ENCODE data around the gene HPX. TPM values are rescaled to one million over a fixed set of nuclear protein-coding genes. Genes with fewer than 3 reads are reported as not detected.
A peak's percentile ranks its signal among the peaks of the same experiment; 100 is the strongest.

The HPX gene
- total RNA-seq, 1 experiment from 2014 or later = not detected

GRCh38 chr11:6457581-6458320, 17.0 kb upstream of the HPX start:
- H3K9me3 ChIP-seq (ENCODE audit: low read length) = no peaks in the 10 kb centered on the region
- no peak for DNase-seq
- no peak overlapping the region for H3K4me3 ChIP-seq (ENCODE audit: low read length)
- no peaks in the 10 kb centered on the region for H3K27me3 ChIP-seq (ENCODE audit: low read length)
- no peaks in the 10 kb centered on the region for H3K36me3 ChIP-seq (ENCODE audit: insufficient read depth, low read length)
- H3K4me1 ChIP-seq (ENCODE audit: low read length) = peaks cover 16% of the 10 kb centered on the region
- no peak overlapping the region for H2AFZ ChIP-seq (ENCODE audit: low read length)
- no peak overlapping the region for H3K9ac ChIP-seq (ENCODE audit: low read length)
- H3K9me2 ChIP-seq (replicated peaks; ENCODE audit: insufficient read depth, low read length) = no peaks in the 10 kb centered on the region
- no peak overlapping the region for H3K4me2 ChIP-seq (ENCODE audit: low read depth, low read length, poor library complexity, severe bottlenecking)
- H4K20me1 ChIP-seq (ENCODE audit: insufficient read depth, low read depth, low read length) = no peaks in the 10 kb centered on the region
- no peaks in the 10 kb centered on the region for H3K79me2 ChIP-seq (ENCODE audit: low read length)
- H3K27ac ChIP-seq (ENCODE audit: low read length) = no peak overlapping the region

GRCh38 chr11:6456361-6457073, 15.7 kb upstream of the HPX start:
- no peak for DNase-seq
- Histone ChIP-seq H2AFZ (ENCODE audit: low read length) (no peak overlapping the region), H3K27me3 (ENCODE audit: low read length) (no peaks in the 10 kb centered on the region), H3K27ac (ENCODE audit: low read length) (no peak overlapping the region), H3K4me3 (ENCODE audit: low read length) (no peak overlapping the region), H3K36me3 (ENCODE audit: insufficient read depth, low read length) (no peaks in the 10 kb centered on the region), H3K4me2 (ENCODE audit: low read depth, low read length, poor library complexity, severe bottlenecking) (no peak overlapping the region), H3K79me2 (ENCODE audit: low read length) (no peaks in the 10 kb centered on the region), H4K20me1 (ENCODE audit: insufficient read depth, low read depth, low read length) (no peaks in the 10 kb centered on the region), H3K4me1 (ENCODE audit: low read length) (peaks cover 16% of the 10 kb centered on the region), H3K9me2 (replicated peaks; ENCODE audit: insufficient read depth, low read length) (no peaks in the 10 kb centered on the region), H3K9ac (ENCODE audit: low read length) (no peak overlapping the region), H3K9me3 (ENCODE audit: low read length) (no peaks in the 10 kb centered on the region)

GRCh38 chr11:6455070-6455469, 14.3 kb upstream of the HPX start:
- H3K9ac ChIP-seq (ENCODE audit: low read length) = no peak overlapping the region
- no peak overlapping the region for H3K27ac ChIP-seq (ENCODE audit: low read length)
- no peak overlapping the region for H3K4me2 ChIP-seq (ENCODE audit: low read depth, low read length, poor library complexity, severe bottlenecking)
- no peak overlapping the region for H3K4me3 ChIP-seq (ENCODE audit: low read length)
- no peaks in the 10 kb centered on the region for H3K36me3 ChIP-seq (ENCODE audit: insufficient read depth, low read length)
- no peak for DNase-seq
- no peaks in the 10 kb centered on the region for H4K20me1 ChIP-seq (ENCODE audit: insufficient read depth, low read depth, low read length)
- no peaks in the 10 kb centered on the region for H3K27me3 ChIP-seq (ENCODE audit: low read length)
- H3K4me1 ChIP-seq (ENCODE audit: low read length) = peaks cover 16% of the 10 kb centered on the region
- H3K9me2 ChIP-seq (replicated peaks; ENCODE audit: insufficient read depth, low read length) = no peaks in the 10 kb centered on the region
- H3K79me2 ChIP-seq (ENCODE audit: low read length) = no peaks in the 10 kb centered on the region
- no peak overlapping the region for H2AFZ ChIP-seq (ENCODE audit: low read length)
- H3K9me3 ChIP-seq (ENCODE audit: low read length) = no peaks in the 10 kb centered on the region

GRCh38 chr11:6453152-6453551, 12.4 kb upstream of the HPX start:
- Histone ChIP-seq H3K4me1 (ENCODE audit: low read length) (peaks cover 6% of the 10 kb centered on the region), H3K4me3 (ENCODE audit: low read length) (no peak overlapping the region), H3K9me3 (ENCODE audit: low read length) (no peaks in the 10 kb centered on the region), H4K20me1 (ENCODE audit: insufficient read depth, low read depth, low read length) (no peaks in the 10 kb centered on the region), H3K9me2 (replicated peaks; ENCODE audit: insufficient read depth, low read length) (no peaks in the 10 kb centered on the region), H2AFZ (ENCODE audit: low read length) (no peak overlapping the region), H3K27ac (ENCODE audit: low read length) (no peak overlapping the region), H3K4me2 (ENCODE audit: low read depth, low read length, poor library complexity, severe bottlenecking) (no peak overlapping the region), H3K79me2 (ENCODE audit: low read length) (no peaks in the 10 kb centered on the region), H3K9ac (ENCODE audit: low read length) (no peak overlapping the region), H3K36me3 (ENCODE audit: insufficient read depth, low read length) (no peaks in the 10 kb centered on the region), H3K27me3 (ENCODE audit: low read length) (no peaks in the 10 kb centered on the region)
- no peak for DNase-seq

- no peak for DNase-seq
- H3K9me3 ChIP-seq (ENCODE audit: low read length) = no peaks in the 10 kb centered on the region
- no peak overlapping the region for H2AFZ ChIP-seq (ENCODE audit: low read length)
- H3K9ac ChIP-seq (ENCODE audit: low read length) = no peak overlapping the region
- H3K27me3 ChIP-seq (ENCODE audit: low read length) = no peaks in the 10 kb centered on the region
- H3K27ac ChIP-seq (ENCODE audit: low read length) = no peak overlapping the region
- H3K4me3 ChIP-seq (ENCODE audit: low read length) = no peak overlapping the region
- no peaks in the 10 kb centered on the region for H3K36me3 ChIP-seq (ENCODE audit: insufficient read depth, low read length)
- H4K20me1 ChIP-seq (ENCODE audit: insufficient read depth, low read depth, low read length) = no peaks in the 10 kb centered on the region
- no peaks in the 10 kb centered on the region for H3K9me2 ChIP-seq (replicated peaks; ENCODE audit: insufficient read depth, low read length)
- H3K4me1 ChIP-seq (ENCODE audit: low read length) = peaks cover 6% of the 10 kb centered on the region
- no peak overlapping the region for H3K4me2 ChIP-seq (ENCODE audit: low read depth, low read length, poor library complexity, severe bottlenecking)
- no peaks in the 10 kb centered on the region for H3K79me2 ChIP-seq (ENCODE audit: low read length)
Measured at GRCh38 chr11:6452219-6452618, 11.4 kb upstream of the HPX start.

- no peaks in the 10 kb centered on the region for H3K9me2 ChIP-seq (replicated peaks; ENCODE audit: insufficient read depth, low read length)
- H3K79me2 ChIP-seq (ENCODE audit: low read length) = no peaks in the 10 kb centered on the region
- H3K27ac ChIP-seq (ENCODE audit: low read length) = no peak overlapping the region
- H3K9ac ChIP-seq (ENCODE audit: low read length) = no peak overlapping the region
- H3K36me3 ChIP-seq (ENCODE audit: insufficient read depth, low read length) = no peaks in the 10 kb centered on the region
- no peaks in the 10 kb centered on the region for H3K27me3 ChIP-seq (ENCODE audit: low read length)
- H3K4me1 ChIP-seq (ENCODE audit: low read length) = no peaks in the 10 kb centered on the region
- H4K20me1 ChIP-seq (ENCODE audit: insufficient read depth, low read depth, low read length) = no peaks in the 10 kb centered on the region
- no peak overlapping the region for H3K4me2 ChIP-seq (ENCODE audit: low read depth, low read length, poor library complexity, severe bottlenecking)
- no peak for DNase-seq
- no peak overlapping the region for H2AFZ ChIP-seq (ENCODE audit: low read length)
- no peak overlapping the region for H3K4me3 ChIP-seq (ENCODE audit: low read length)
- H3K9me3 ChIP-seq (ENCODE audit: low read length) = no peaks in the 10 kb centered on the region
Measured at GRCh38 chr11:6448574-6448973, 7.8 kb upstream of the HPX start.

- Histone ChIP-seq H4K20me1 (ENCODE audit: insufficient read depth, low read depth, low read length) (no peaks in the 10 kb centered on the region), H3K4me2 (ENCODE audit: low read depth, low read length, poor library complexity, severe bottlenecking) (no peak overlapping the region), H3K36me3 (ENCODE audit: insufficient read depth, low read length) (no peaks in the 10 kb centered on the region), H3K27ac (ENCODE audit: low read length) (no peak overlapping the region), H3K9me3 (ENCODE audit: low read length) (no peaks in the 10 kb centered on the region), H3K9ac (ENCODE audit: low read length) (no peak overlapping the region), H3K4me3 (ENCODE audit: low read length) (no peak overlapping the region), H3K4me1 (ENCODE audit: low read length) (no peaks in the 10 kb centered on the region), H3K9me2 (replicated peaks; ENCODE audit: insufficient read depth, low read length) (no peaks in the 10 kb centered on the region), H3K79me2 (ENCODE audit: low read length) (no peaks in the 10 kb centered on the region), H3K27me3 (ENCODE audit: low read length) (no peaks in the 10 kb centered on the region), H2AFZ (ENCODE audit: low read length) (no peak overlapping the region)
- peak; percentile 76 for DNase-seq
Measured at GRCh38 chr11:6443269-6444003, 2.6 kb upstream of the HPX start.

- no peak overlapping the region for H2AFZ ChIP-seq (ENCODE audit: low read length)
- no peak overlapping the region for H3K9ac ChIP-seq (ENCODE audit: low read length)
- no peaks in the 10 kb centered on the region for H3K27me3 ChIP-seq (ENCODE audit: low read length)
- no peak overlapping the region for H3K4me2 ChIP-seq (ENCODE audit: low read depth, low read length, poor library complexity, severe bottlenecking)
- H3K36me3 ChIP-seq (ENCODE audit: insufficient read depth, low read length) = no peaks in the 10 kb centered on the region
- H4K20me1 ChIP-seq (ENCODE audit: insufficient read depth, low read depth, low read length) = no peaks in the 10 kb centered on the region
- no peak for DNase-seq
- no peaks in the 10 kb centered on the region for H3K79me2 ChIP-seq (ENCODE audit: low read length)
- H3K9me3 ChIP-seq (ENCODE audit: low read length) = no peaks in the 10 kb centered on the region
- H3K4me3 ChIP-seq (ENCODE audit: low read length) = no peak overlapping the region
- no peaks in the 10 kb centered on the region for H3K9me2 ChIP-seq (replicated peaks; ENCODE audit: insufficient read depth, low read length)
- H3K4me1 ChIP-seq (ENCODE audit: low read length) = peaks cover 6% of the 10 kb centered on the region
- H3K27ac ChIP-seq (ENCODE audit: low read length) = no peak overlapping the region
Measured at GRCh38 chr11:6442441-6442840, 1.7 kb upstream of the HPX start.
